Bronchial epithelial cell (primary cell): Measurements from ENCODE around the gene TBCCD1. TPM values are rescaled to one million over a fixed set of nuclear protein-coding genes. Genes with fewer than 3 reads are reported as not detected.

ENCODE experiments used
- DNase-seq: peaks from one replicate; pipeline ENCODE4 v3.0.0-alpha.2; 2010; ENCODE audit warnings: low read depth
- FAIRE-seq: peaks from 2 replicates; lab custom pipeline; 2011; peaks lifted over from hg19 to GRCh38; lab: Jason Lieb, UNC
- H3K27me3 ChIP-seq: 2 replicates; pipeline ENCODE4 v1.5.1; 2011; ENCODE audit warnings: low read length; ENCODE audit not compliant: control insufficient read depth, insufficient read depth
- H3K36me3 ChIP-seq: 2 replicates; pipeline ENCODE4 v1.5.1; 2011; ENCODE audit warnings: low read length; ENCODE audit not compliant: control insufficient read depth, insufficient read depth
- H3K4me3 ChIP-seq: 2 replicates; pipeline ENCODE4 v1.5.1; 2011; ENCODE audit warnings: mild to moderate bottlenecking, low read depth, low read length, control low read depth
- total RNA-seq: library from RNA; depleted of rRNA; stranded (reverse); fragments of >200 nt; gene quantifications from 2 replicates; pipeline ENCODE4 v1.2.1, GENCODE V29; 2014
- TF ChIP-seq, protein P1 (sequence below): IDR thresholded peaks from 2 replicates; pipeline ENCODE4 v1.5.1; 2011; ENCODE audit warnings: mild to moderate bottlenecking, moderate library complexity, low read length, control low read depth, inconsistent platforms; ENCODE audit not compliant: insufficient read depth, severe bottlenecking

The TBCCD1 gene
- total RNA-seq, 1 donor from 2014 or later = 13.7 TPM

GRCh38 chr3:186598108-186598784 is 31.1 kb upstream of the TBCCD1 start:
- H3K4me3 ChIP-seq = no peak overlapping the region
- H3K36me3 ChIP-seq = no peaks in the 10 kb centered on the region
- TF ChIP-seq, protein P1, sequence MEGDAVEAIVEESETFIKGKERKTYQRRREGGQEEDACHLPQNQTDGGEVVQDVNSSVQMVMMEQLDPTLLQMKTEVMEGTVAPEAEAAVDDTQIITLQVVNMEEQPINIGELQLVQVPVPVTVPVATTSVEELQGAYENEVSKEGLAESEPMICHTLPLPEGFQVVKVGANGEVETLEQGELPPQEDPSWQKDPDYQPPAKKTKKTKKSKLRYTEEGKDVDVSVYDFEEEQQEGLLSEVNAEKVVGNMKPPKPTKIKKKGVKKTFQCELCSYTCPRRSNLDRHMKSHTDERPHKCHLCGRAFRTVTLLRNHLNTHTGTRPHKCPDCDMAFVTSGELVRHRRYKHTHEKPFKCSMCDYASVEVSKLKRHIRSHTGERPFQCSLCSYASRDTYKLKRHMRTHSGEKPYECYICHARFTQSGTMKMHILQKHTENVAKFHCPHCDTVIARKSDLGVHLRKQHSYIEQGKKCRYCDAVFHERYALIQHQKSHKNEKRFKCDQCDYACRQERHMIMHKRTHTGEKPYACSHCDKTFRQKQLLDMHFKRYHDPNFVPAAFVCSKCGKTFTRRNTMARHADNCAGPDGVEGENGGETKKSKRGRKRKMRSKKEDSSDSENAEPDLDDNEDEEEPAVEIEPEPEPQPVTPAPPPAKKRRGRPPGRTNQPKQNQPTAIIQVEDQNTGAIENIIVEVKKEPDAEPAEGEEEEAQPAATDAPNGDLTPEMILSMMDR = no peak
- no peaks in the 10 kb centered on the region for H3K27me3 ChIP-seq
- FAIRE-seq = no peak
- peak; percentile 40 for DNase-seq

DNA sequence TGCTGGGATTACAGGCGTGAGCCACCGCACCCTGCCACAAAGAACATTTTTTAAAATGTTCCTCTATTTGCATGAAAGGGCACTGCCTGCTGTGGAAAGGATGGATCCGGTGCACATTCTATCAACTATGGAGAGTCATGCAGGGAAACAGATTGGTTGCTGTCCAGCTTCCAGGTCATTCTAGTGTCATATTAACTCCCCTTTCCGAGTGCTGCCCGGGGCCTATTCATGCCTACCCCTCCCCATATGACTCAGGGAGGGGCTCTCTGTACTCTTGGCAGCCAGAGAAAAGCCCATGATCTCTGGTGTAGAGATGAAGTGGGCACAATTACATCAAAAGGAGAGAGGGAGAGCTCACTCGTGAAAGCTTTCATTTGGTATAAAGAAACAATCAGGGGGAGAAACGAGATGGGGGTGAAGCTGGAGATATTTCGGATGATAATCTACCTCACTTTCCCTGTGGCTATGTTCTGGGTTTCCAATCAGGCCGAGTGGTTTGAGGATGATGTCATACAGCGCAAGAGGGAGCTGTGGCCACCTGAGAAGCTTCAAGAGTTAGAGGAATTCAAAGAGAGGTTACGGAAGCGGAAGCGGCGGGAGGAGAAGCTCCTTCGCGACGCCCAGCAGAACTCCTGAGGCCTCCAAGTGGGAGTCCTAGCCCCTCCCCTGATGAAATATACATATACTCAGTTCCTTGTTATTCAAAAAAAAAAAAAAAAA is 29.6 kb upstream of the TBCCD1 start:
- Histone ChIP-seq H3K27me3 (no peaks in the 10 kb centered on the region), H3K4me3 (no peak overlapping the region), H3K36me3 (no peaks in the 10 kb centered on the region)
- peak; percentile 75 for DNase-seq
- no peak for FAIRE-seq
- TF ChIP-seq, protein P1 = no peak

GRCh38 chr3:186594591-186595113 is 27.5 kb upstream of the TBCCD1 start:
- no peaks in the 10 kb centered on the region for H3K36me3 ChIP-seq
- H3K27me3 ChIP-seq = no peaks in the 10 kb centered on the region
- DNase-seq = no peak
- FAIRE-seq = no peak
- no peak overlapping the region for H3K4me3 ChIP-seq
- TF ChIP-seq, protein P1 = no peak

GRCh38 chr3:186593862-186594261 is 26.7 kb upstream of the TBCCD1 start:
- no peaks in the 10 kb centered on the region for H3K27me3 ChIP-seq
- H3K4me3 ChIP-seq = no peak overlapping the region
- no peak for FAIRE-seq
- no peaks in the 10 kb centered on the region for H3K36me3 ChIP-seq
- TF ChIP-seq, protein P1 = no peak
- no peak for DNase-seq

GRCh38 chr3:186592682-186593081 is 25.5 kb upstream of the TBCCD1 start:
- Histone ChIP-seq H3K27me3 (no peaks in the 10 kb centered on the region), H3K4me3 (no peak overlapping the region), H3K36me3 (no peaks in the 10 kb centered on the region)
- TF ChIP-seq, protein P1 = no peak
- FAIRE-seq = no peak
- no peak for DNase-seq
